Activated CD4-positive, alpha-beta T cell treated with anti-CD3 and anti-CD28 coated beads, Interleukin-2, amount 50 U/mL, for 16 hours (primary cell): Measurements from ENCODE around the gene PER3.

Experiments used
- DNase-seq: peaks from one replicate; pipeline ENCODE4 v3.0.0-alpha.2; 2020

Gene PER3

DNA sequence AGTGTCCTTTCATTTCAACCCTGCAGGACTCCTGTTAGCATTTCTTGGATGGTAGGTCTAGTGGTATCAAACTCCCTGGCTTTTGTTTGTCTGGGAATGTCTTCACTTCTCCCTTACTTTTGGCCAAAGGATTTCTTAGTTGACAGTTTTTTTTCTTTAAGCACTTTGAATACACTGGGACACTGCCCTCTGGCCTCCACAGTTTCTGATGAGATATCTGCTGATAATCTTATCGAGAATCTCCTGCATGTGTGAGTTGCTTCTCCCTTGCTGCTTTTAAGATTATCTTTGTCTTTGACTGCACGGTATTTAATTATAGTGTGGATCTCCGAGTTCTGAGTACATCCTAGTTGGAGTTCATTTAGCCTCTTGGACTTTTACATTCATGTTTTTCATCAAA lies 55.4 kb downstream of the PER3 start:
- no peak for DNase-seq

DNA sequence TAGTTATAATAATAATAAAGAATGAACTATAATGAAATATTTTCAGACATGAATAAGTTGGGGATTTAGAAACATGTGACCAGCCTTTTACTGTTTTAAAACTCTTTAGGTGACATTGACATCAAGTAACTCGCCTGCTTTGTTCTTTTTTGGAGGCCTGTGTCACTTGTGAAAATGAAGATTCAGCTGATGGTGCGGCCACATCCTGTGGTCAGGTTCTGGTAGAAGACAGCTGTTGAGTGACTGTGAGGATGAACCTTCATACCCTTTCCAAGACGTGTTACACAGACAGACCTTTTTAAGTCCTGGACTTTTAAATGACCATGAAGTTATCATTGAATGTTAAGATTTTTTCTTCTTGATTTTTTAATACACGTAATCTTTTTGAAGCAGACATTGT lies 58.4 kb downstream of the PER3 start:
- DNase-seq, result peak; percentile 26

DNA sequence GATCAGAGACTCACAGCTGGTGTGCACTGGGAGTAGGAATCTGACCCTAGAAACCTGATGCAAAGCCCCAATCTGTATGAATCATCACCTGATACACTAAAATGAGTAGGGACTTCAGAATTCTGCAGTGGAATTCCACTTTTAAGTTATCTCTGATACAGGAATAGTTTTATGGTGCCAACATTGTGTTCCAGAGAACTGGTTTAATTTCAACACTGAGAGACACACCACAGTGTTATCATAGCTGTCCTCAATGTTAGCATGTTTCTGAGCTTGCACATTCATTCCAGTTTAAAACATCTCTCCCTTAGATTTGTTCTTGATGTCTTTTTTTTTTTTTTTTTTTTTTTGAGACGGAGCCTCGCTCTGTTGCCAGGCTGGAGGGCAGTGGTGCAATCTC lies 61.7 kb downstream of the PER3 start:
- no peak for DNase-seq

DNA sequence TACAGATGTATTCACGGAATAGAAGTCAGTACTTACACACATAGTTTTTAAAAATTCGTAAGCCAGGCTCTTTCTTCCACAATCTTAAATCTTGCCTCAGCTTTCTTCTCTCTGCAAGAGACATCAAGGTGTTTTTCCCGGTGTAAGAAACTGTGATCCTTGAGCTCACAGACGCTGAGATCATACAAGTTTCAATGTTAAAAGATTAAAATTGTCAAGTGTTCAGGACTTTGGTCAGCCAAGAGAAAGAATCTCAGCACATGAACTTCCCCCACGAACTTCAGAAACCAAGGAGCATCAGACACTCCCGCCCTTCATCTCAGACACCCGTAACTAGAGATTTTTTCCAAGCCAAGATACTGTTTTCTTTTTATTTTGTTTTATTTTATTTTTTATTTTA lies 62.6 kb downstream of the PER3 start:
- DNase-seq, result no peak

DNA sequence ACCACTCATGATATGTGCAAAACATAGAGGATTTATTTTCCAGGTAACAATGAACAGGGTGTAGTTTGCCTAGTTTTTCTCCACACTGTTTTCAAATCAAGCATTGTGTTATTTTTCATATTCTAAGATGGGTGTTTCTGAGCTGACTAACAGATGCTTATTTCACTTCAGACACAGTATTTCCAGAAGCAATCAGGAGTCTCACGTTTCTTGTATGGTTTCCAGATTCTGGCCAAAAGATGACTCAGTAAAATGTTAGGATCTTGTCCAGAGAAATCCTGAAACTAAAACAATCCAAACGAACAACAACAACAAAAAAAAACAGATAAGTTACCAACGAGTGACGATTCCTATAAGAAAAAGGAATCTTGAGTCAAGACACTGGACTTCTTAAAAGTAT lies 63.5 kb downstream of the PER3 start:
- DNase-seq, result no peak

DNA sequence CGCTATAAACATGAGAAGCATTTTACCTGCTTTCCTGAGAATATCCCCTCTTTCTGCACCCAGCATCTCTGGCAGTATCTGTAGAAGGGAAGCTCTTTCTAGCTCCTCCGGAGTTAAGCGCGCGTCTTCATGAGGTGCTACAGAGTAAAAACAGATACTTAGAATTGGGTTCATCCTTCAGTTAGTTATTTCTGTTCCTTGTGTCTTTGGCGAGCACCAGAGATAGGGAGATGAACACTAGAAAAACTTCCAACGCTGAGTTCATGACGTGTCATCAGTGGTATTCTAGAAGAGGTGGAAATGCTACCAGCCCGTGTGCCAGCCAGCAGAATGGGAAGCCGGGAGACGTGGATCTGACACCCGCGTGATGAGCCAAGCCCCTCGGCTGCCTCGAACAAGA lies 66.7 kb downstream of the PER3 start:
- no peak for DNase-seq

DNA sequence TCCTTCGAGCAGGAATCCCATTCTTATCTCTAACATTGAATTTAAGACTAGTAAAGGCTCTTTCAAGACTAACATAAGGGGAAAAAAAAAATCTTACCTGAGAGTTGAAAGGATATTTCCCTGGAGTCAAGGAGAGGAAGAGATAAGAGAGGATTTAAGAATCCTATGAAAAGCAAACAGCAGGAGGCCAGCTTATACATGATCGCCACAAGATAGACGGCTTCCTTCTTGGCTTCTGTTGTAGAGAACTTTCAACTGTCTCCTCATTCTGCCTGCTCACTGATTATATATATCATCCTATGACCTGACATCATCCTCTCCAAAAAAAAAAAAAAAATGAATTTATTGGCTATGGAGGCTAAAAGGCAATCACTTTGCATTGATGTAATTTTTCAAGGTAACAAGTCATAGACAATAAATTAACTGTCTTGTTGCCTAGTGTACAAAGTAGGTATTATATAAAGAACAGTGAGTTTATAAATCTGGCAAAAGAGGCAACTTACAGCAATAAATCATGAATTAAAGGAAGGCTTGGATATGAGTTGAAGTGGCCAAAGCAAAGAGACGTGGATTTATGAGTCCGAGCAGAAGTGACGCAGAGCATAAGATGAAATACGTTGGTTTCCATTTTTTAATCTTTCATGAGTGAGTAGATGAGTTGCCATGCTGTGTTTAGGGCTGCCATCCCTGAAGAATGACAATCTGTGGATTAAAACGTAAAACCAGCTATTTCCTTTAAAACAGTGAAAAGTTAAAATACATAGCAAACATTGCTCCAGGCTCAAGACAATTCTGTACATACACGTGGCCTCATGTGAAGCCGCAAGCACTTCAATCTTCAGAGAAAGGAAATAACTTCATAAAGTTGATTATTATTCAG lies 69.0 kb downstream of the PER3 start, which contains the start of gene UTS2:
TSS of gene UTS2 (minus strand) at position 262 of the 880 bp plus-strand sequence. CDS start at position 200, 62 bp downstream.
- no peak for DNase-seq

DNA sequence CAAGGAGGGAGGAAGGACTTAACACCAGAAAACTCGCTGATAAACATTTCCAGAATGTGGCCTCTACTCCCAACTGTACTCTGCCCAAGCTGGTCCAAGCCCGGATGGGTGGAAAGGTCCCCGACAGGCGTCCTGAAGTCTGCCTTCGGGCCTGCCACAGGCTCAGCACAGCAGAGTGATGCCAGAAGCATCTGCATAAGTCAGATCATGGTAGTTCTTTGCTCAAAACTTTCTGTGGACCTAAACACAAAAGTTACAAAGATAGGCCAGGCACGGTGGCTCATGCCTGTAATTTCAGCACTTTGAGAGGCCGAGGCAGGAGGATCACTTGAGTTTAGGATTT lies 69.6 kb downstream of the PER3 start:
- no peak for DNase-seq

DNA sequence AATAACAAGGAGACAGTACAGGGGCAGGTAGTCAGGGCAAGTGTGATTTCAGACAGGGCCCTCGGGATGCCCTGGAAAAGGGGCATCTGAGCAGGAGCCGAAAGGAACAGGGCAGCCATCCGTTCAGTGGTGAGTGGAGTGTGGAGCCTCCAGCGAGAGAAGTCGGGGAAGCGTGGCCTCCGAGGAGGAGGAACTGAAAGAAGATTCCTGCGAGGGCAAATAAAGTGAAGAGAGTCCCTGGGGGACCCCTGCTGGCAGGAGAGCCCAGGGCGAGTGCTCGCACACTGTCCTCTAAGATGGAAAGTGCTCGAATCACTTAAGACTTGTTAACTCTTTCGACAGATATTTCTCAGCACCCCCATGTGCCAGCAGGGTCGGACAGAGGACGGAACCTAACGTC lies 72.3 kb downstream of the PER3 start:
- DNase-seq, result no peak

DNA sequence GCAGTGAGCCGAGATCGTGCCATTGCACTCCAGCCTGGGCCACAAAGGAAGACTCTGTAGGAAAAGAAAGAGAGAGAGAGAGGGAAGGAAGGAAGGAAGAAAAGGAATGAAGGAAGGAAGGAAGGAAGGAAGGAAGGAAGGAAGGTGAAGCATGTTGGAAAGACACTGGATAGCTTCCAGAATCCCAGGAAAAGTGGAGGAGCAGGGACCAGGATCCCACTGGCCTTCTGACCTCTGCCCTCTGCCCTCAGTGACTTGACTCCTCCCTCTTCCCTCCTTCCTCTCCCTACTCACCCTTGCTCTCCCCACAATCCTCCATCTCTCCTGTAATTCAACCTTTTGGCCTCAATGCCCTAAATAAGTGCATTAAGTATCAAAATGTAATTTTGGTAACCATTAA lies 72.9 kb downstream of the PER3 start:
- no peak for DNase-seq

DNA sequence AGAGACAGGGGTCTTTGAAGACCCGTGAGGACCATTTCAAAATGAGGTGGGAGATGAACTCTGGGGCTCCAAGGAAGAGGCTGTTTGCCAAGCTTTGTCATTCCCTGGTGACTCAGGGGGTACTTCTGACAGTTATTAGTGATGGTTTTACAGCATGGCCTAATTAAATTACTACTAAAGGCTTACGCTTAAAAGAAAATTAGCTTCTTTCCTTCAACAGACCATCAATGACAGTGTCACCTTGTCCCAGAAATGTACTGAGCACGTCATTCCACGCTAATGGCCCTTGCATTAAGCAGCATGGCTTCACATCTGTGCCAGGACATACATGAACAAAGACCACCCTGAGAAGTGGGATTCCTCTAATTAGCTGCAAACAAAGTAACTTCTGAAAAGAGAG lies 73.9 kb downstream of the PER3 start:
- no peak for DNase-seq

DNA sequence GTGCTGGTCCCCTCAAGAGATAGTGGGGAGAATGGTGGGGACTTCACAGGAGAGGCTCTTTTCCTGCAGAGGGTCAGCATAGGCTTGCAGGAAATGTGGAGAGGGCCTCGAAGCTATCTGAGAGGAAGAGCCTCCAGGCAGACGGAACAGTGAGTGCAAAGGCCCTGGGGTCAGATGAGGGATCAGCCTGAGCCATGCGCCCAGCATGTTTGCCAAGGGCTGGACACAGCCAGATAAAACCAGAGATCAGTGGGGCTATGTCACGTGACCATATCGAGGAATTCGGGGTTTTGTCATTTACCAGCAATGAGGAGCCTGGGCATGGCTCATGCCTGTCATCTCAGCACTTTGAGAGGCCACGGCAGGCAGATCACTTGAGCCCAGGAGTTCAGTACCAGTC lies 75.3 kb downstream of the PER3 start:
- no peak for DNase-seq

DNA sequence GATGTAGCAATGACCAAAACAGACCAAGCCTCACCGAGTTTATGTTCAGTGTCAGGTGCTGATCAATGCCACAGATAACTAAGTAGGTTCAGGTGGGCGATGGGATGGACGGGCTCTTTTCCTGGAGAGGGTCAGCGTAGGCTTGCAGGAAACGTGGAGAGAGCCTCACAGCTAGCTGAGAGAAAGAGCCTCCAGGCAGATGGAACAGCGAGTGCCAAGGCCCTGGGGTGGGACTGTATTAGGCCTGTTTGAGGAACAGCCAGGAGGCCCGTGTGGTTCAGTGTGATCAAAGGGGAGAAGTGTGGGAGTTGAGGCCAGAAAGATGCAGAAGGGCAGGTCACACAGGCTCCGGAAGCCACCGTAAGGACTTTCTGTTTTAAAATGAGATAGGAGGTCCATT lies 76.0 kb downstream of the PER3 start:
- DNase-seq, result no peak

DNA sequence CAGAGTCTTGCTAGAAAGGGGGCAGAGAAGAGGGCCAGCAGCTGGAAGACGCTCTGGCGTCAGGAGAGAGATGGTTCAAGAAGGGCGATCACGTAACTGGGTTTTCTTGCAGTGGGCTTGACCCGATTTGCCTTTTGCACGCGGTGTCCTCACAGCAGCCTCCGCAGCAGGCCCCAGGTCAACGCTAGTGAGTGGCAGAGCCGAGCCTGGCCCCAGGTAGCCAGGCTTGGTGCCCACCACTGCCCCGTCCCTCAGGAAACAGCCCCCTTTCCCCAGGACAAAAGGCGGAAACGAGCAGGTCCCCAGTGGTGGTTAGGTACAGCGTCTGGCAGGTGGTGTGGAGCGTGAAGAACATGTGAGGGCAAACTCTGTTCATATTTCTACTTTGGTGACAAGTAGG lies 77.4 kb downstream of the PER3 start:
- no peak for DNase-seq

DNA sequence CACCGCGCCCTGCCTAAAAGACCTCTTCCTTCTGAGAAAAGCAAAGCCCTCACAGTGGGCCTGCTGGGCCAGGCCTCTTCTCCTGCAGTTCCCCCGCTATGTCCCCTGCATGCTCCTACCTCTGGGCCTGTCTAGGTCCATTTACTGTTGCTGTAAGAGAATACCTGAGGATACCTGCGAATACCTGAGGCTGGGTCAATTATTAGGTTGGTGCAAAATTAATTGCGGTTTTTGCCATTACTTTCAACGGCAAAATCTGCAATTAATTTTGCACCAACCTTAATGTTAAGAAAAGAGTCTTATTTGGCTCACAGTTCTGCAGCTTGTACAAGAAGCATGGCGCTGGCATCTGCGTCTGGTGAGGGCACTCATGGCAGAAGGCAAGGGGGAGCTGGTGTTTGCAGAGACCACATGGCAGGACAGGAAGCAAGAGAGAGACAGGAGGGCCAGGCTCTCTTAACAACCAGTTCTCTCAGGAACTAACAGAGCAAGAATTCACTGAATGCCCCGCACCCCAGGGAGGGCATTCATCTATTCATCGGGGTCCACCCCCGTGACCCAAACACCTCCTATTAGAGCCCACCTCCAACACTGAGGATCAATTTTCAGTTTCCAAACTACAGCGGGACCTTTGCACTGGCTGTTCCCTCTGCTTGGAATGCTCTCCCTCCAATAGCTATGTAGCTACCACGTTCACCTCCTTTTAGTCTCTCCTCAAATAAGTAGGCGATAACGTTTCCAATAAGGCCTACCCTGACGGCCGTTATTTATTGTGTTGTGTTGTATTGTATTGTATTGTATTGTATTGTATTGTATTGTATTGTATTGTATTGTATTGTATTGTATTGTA lies 78.3 kb downstream of the PER3 start:
- DNase-seq, result no peak

DNA sequence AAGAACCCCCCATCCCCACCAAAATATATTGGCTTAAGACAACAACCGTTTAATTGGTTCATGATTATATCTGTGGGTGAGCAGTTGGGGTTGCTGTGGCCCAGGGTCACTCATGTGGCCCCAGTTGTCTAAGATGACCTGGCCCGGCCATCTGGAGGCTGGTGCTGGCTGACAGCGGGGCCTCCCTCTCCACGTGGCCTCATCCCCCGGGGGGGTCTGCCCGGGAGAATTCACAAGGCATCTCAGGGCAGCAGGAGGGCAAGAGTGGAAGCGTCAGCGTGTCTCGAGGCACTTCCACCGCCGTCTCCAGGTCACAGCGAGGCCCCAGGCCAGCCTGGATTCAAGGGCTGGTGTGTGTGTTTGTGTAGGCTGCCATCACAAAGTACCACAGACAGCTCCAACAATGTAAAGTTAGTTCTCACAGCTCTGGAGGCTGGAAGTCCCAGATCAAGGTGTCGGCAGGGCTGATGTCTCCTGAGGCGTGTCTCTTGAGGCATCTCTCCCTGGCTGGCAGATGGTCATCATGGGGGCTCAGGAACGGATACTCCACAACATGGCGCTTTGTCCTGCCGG lies 79.8 kb downstream of the PER3 start:
- DNase-seq, result no peak

DNA sequence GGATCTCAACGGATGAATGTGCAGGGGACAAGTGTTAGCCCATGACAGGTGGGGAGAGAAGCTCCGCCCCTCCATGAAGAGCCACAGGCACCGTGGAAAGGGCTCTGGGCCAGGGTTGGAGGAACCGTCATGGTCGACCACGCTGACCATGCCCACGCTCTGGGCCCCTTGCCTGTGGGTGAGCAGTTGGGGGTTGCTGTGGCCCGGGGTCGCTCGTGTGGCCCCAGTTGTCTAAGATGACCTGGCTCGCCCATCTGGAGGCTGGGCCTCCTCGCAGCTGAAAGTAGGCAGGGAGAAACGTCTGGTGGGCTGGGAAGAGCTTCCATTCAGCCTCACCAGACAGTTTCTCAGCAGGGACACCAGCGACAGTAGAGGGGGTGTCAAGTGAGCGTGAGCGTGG lies 81.9 kb downstream of the PER3 start:
- DNase-seq, result no peak

DNA sequence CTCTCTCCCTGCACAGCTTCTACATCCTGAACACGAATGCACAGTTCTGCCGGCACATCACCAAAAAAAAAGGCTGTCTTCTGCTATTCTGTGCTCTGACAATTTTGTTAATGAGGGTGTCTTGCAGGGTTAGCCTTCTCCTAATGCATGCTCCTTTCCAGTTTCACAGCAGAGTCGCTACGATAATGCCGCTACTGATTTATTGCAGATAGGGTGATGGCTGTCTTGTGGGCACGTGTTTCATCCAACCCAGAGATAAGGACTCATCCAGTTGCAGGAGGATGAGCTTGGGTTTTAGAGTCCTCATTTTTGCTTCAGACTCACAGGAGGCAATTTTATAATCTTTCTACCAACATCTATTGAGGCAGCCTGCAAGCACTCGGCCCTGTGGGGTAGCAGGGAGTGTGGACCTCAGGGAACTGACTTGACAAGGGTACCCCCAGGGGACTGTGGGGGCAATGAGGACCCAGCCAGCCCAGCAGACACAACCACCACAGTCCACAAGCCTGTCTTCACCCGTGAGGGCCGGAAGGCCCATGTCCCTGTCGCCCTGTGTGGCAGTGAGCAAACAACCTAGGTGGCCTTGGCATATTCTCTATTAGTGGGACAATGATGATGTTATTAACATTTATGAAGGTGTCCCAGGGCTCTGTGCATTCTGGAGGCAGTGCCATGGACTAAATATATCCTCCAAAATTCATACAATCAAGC lies 84.1 kb downstream of the PER3 start:
- DNase-seq, result no peak

DNA sequence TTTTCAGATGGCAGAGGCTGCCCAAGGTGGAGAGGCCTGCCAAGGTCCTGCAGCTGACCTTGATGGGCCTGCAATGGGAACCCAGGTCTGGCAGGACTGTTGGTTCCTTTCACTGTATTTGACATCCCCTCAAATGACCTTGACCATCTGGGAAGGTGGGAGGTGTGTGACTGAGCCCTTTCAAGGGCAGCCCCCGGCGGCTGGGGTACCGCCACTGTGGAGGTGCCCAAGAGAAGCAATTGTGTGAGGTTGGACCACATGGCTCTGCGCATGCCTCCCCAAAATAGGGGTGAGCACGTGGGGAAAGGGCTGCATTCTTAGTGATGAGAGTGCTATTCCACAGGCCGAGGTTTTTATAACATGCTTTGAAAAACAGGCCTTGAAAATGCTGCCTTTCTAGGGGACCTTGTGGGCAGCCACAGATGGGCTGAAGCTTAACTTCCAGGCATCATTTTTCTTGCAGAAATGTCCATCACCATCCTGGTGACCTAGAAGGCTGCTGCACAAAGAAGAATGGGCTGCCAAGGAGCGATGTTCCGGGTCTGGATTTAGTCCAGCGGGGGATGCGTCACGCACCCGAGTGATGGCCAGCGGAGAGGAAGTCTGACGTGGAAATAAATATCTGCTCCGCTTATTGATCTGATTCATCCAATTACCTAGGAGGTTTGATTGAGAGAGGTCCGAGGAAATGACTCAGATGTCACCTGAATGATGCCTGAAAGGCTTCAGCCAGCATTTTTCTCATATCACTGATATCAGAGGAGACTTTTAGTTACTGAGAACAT lies 85.2 kb downstream of the PER3 start:
- DNase-seq, result no peak

DNA sequence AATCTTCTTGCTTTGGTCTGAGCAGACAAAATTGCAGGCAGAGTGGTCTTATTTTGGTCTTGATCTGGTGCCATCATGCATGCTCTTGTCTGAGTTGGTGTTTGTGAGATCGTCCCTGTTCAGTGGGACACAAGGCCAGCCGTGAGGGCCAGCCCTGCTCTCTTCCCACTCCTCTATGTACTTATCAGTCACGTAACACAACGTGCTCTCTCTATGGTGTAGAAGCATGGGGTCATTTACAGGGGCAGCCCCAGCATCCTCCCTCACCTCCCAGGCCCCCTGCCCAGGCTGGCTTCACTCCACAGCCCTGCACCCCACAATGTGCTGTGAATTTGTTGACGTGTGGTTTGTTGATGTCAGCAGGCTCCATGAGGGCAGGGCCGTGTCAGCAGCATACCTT lies 87.0 kb downstream of the PER3 start:
- DNase-seq, result no peak

DNA sequence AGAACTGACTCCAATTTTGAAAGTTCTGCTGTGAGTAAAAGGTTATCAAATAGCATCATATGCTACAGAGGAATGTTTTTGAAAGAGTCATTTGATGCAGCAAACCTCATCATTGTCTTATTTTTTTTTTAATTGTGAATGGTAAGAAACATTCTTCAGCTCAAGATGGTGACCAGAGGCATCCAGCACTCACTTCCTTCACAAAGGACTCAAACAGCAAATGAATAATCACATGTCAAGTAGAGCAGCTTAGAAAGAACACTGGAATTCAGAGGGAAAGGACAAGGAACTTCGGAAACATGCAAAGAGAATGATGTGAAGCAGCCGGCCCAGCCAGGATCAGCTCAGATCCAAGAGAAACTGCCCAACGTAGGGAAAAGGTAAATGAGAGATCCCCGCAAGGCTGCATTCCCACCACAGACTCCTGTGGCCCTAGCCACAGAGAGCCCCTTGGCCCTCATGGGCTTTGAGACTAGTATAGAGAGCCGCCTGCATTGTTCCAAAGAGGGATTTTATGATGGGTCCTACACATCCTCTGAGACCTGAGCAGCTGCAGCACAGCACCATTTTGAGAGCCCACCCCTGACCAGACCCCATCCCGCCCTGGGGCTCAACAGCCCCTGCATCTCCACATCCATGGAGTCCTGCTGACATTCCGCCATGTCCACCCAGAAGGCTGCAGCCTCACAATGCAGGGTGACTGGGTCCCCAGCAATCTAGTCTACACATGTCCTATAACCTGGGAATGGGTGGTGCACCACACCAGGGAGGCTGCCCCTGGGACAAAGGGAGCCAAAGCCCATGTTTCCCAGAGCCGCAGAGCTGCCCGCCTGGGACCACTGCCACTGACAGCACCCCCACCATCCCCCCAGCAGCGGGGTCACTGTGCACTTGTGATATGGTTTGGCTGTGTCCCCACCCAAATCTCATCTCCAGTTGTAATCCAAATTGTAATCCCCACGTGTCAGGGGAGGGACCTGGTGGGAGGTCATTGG lies 90.0 kb downstream of the PER3 start:
- no peak for DNase-seq
